Choroid plexus epithelial cell (primary cell): Measurements from ENCODE around the gene RHOA.
"Not testable (repeated sequence)": the region's sequence is repeated elsewhere in the genome, so short reads cannot be mapped to it uniquely, and the experiment has no call there.

ENCODE experiments used
- DNase-seq: peaks from one replicate; pipeline ENCODE4 v3.0.0-alpha.2; 2010; ENCODE audit warnings: low read depth
- H3K4me3 ChIP-seq: 2 replicates; pipeline ENCODE4 v1.5.1; 2011; ENCODE audit warnings: low read depth, mild to moderate bottlenecking, control low read depth, low read length, moderate library complexity
- TF ChIP-seq, protein P1 (sequence below): conservative IDR thresholded peaks from 2 replicates; pipeline ENCODE4 v1.5.1; 2011; ENCODE audit warnings: low read depth, mild to moderate bottlenecking, control low read depth, inconsistent platforms, low read length, moderate library complexity

Gene RHOA

DNA sequence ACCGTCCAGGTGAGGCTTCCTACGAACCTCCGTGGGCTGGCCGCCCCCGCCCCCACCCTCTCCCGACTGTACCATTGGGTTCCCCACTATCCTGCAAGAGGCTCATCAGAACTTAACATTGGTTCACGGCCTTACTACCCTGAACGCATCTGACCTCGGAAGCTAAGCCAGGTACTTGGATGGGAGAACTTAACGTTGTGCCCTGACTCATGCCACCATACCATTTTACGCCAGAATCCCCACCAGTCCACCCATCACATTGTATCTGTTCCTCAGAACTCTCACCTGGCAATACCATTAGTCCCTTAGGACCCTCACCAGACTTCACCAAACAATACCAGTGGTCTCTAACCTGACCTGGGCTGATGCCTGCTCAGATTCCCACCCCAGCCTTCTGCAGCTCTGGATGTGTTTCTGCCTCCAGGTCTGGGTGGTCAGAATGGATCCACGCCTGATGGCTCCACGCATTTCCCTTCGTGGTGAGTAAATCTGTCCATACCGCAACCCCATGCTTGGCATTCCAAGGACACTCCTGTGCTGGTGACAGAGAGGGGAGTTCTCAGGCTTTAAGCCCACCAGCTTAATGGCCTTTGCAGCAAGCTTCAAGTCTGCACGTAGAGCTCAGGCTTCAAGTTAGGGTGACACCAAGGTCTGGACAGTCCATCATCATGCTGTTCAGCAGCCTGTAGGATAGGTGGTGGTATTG, 1.0 kb upstream of the RHOA start:
- no peak for DNase-seq
- peak overlapping the region; percentile 97 for H3K4me3 ChIP-seq
- TF ChIP-seq, protein P1, sequence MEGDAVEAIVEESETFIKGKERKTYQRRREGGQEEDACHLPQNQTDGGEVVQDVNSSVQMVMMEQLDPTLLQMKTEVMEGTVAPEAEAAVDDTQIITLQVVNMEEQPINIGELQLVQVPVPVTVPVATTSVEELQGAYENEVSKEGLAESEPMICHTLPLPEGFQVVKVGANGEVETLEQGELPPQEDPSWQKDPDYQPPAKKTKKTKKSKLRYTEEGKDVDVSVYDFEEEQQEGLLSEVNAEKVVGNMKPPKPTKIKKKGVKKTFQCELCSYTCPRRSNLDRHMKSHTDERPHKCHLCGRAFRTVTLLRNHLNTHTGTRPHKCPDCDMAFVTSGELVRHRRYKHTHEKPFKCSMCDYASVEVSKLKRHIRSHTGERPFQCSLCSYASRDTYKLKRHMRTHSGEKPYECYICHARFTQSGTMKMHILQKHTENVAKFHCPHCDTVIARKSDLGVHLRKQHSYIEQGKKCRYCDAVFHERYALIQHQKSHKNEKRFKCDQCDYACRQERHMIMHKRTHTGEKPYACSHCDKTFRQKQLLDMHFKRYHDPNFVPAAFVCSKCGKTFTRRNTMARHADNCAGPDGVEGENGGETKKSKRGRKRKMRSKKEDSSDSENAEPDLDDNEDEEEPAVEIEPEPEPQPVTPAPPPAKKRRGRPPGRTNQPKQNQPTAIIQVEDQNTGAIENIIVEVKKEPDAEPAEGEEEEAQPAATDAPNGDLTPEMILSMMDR, result no peak

DNA sequence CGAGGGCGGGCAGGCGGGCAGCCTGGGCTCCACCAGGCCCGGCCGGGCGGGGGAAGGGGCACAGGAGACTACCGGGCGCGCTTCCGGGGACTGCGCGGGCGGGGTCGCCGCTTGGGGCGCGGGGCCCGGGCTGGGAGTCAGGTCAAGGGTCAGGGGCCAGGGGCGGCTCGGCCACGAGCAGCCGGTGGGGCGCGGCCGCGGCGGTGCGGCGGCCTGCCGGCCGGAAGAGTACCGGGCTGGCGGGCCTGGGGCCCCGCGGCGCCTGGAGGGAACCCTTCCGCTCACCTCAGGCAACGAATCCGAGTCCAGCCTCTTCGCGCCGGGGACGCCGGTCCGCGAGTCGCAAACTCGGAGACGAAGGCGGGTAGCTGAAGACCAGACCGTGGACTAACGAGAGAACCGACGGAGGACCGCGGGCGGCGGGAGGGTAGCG, 225 bp downstream of the RHOA start:
- H3K4me3 ChIP-seq, result peak overlapping the region; percentile 96
- DNase-seq, result no peak
- TF ChIP-seq, protein P1, result no peak

DNA sequence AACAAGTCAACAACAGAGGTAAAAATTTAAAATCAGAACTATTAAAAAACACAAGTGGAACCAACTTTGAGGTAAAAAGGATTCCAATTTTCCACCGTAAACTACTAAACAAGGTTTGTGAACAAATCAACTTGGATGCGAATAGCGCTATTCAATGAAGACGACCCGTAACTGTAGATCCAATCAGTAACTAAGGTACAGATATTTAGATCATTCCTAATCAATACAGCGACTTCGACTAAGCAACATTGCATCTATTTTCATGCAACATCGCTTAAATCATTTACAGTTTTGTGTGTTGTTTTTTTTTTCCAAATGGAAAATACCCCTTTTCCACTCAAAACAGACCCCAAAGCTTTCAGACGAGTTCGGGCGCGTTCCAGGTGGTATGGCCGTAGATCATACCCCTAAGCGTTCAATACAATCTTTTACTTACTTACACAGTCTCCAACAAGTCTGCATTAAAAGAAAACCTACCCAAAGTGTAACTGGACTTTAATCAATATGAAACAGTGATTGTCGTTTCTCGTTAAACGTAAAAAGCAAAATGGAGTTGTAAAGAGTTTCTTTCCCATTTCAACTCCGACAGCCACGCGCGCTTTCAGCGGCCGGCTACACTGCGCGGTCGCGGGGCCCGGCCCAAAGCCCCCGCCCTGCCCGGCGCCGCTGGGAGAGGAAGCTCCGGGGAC, 786 bp downstream of the RHOA start:
- TF ChIP-seq, protein P1, result no peak
- DNase-seq, result no peak

DNA sequence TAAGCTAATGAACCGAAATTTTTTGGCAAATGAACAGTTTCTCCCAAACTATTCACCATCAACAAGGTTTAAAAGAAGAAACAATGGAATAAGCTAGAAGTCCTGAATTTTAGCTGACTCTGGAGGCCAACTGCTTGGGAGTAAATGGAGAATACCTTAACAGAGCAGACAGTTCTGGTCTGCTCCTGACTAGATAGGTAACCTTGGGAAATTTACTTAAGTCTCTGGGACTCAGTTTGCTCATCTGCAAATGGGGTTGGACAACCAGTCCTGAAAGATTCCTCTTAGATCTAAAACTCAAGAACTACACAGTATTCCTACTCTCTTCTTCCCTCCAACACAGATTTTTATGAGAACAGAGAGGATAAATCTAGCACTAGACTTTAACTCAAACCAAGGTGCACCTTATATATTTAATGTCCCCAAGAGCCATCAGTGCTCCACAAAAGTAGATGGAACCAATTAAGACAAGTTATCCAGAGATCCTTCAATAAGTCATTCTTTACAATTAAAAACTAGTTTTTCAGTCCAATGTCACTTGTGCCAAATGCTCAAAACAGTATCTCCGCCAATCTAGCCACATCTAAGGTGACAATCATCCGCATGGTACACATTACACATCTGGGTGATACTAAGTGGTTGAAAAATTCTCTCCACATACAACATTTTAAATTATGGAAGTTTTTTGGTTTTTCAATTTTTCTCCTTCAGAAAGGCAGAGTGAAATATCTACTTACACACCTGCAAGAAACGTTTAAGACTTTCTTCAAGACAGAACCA, 1.5 kb downstream of the RHOA start:
- peak overlapping the region; percentile 96 for H3K4me3 ChIP-seq
- no peak for DNase-seq
- TF ChIP-seq, protein P1, result no peak

More for the DNA sequence above, 786 bp downstream of the RHOA start:
- peak overlapping the region; percentile 96 for H3K4me3 ChIP-seq

DNA sequence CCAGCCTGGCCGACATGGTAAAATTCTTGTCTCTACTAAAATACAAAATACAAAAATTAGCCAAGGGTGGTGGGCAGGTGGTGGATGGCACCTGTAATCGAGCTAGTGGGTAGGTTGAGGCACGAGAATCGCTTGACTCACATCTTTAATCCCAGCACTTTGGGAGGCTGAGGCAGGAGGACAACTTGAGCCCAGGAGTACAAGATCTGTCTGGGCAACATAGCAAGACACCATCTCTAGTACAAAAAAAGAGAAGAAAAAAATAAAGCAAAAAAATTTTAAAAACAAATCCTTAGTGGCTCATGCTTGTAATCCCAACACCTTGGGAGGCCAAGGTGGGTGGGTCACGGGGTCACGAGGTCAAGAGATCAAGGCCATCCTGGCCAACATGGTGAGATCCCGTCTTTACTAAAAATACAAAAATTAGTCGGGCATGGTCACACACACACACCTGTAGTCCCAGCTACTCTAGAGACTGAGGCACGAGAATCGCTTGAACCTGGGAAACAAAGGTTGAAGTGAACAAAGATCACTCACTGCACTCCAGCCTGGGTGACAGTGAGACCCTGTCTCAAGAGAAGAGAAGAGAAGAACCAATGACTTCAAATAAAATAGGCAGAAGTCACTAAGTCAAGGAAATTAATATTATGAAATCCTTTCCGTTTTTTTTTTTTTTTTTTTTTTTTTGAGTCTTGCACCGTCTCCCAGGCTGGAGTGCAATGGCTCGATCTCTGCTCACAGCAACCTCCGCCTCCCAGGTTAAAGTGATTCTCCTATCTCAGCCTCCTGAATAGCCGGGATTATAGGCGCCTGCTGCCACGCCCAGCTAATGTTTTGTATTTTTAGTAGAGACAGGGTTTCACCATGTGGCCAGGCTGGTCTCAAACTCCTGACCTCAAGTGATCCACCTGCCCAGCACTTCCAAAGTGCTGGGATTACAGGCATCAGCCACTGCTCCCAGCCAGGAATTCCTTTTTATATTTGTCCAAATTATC, 4.9 kb downstream of the RHOA start:
- TF ChIP-seq, protein P1, result no peak
- no peak overlapping the region for H3K4me3 ChIP-seq
- DNase-seq, result no peak

DNA sequence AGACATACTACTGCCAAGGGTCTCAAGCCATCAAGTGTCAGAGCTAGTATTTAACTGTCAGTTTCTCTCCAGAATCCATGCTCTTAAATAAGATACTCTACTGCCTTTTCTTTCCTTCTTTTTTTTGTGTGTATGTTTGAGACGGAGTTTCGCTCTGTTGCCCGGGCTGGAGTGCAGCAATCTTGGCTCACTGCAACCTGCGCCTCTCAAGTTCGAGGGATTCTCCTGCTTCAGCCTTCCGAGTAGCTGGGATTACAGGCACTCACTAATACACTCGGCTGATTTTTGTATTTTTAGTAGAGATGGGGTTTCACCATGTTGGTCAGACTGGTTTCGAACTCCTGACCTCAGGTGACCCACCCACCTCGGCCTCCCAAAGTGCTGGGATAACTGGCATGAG, 6.2 kb downstream of the RHOA start:
- not testable (repeated sequence) for DNase-seq

More for the DNA sequence above, 6.2 kb downstream of the RHOA start:
- not testable (repeated sequence) for H3K4me3 ChIP-seq
